Measurements from ENCODE around the gene KCNQ1OT1. TPM values are rescaled to one million over a fixed set of nuclear protein-coding genes. Genes with fewer than 3 reads are reported as not detected.

The KCNQ1OT1 gene
- total RNA-seq, 1 donor from 2014 or later: 0.57 TPM

- DNase-seq (ENCODE audit: low spot score): no peak
- intact Hi-C loops (cut with DNase I): no loop called here
Measured at GRCh38 chr11:2677127-2677526, 22.7 kb downstream of the KCNQ1OT1 start.

- intact Hi-C loops (cut with DNase I): no loop called here
- peak; percentile 63 for DNase-seq (ENCODE audit: low spot score)
Measured at GRCh38 chr11:2675540-2675939, 24.3 kb downstream of the KCNQ1OT1 start.

- DNase-seq (ENCODE audit: low spot score): peak; percentile 38
Measured at GRCh38 chr11:2674658-2675131, 25.1 kb downstream of the KCNQ1OT1 start.

GRCh38 chr11:2673871-2674471 lies 25.8 kb downstream of the KCNQ1OT1 start:
- DNase-seq (ENCODE audit: low spot score): peak; percentile 56

More at GRCh38 chr11:2674658-2675131, 25.1 kb downstream of the KCNQ1OT1 start:
- intact Hi-C loops (cut with DNase I): no loop called here

GRCh38 chr11:2673250-2673610 lies 26.6 kb downstream of the KCNQ1OT1 start:
- intact Hi-C loops (cut with DNase I): no loop called here
- DNase-seq (ENCODE audit: low spot score): peak; percentile 53

More at GRCh38 chr11:2673871-2674471, 25.8 kb downstream of the KCNQ1OT1 start:
- intact Hi-C loops (cut with DNase I): no loop called here

- intact Hi-C loops (cut with DNase I): no loop called here
- DNase-seq (ENCODE audit: low spot score): peak; percentile 54
Measured at GRCh38 chr11:2672553-2673249, 27.1 kb downstream of the KCNQ1OT1 start.

- DNase-seq (ENCODE audit: low spot score): peak; percentile 35
- intact Hi-C loops (cut with DNase I): no loop called here
Measured at GRCh38 chr11:2671748-2672147, 28.0 kb downstream of the KCNQ1OT1 start.

- intact Hi-C loops (cut with DNase I): no loop called here
Measured at GRCh38 chr11:2670541-2671100, 29.2 kb downstream of the KCNQ1OT1 start.

GRCh38 chr11:2669634-2670469 lies 29.9 kb downstream of the KCNQ1OT1 start:
- DNase-seq (ENCODE audit: low spot score): no peak

More at GRCh38 chr11:2670541-2671100, 29.2 kb downstream of the KCNQ1OT1 start:
- DNase-seq (ENCODE audit: low spot score): peak; percentile 51

GRCh38 chr11:2668876-2669275 lies 30.9 kb downstream of the KCNQ1OT1 start:
- intact Hi-C loops (cut with DNase I): no loop called here
- DNase-seq (ENCODE audit: low spot score): no peak

More at GRCh38 chr11:2669634-2670469, 29.9 kb downstream of the KCNQ1OT1 start:
- intact Hi-C loops (cut with DNase I): no loop called here

- intact Hi-C loops (cut with DNase I): no loop called here
- no peak for DNase-seq (ENCODE audit: low spot score)
Measured at GRCh38 chr11:2667940-2668339, 31.9 kb downstream of the KCNQ1OT1 start.

GRCh38 chr11:2666828-2667570 lies 32.8 kb downstream of the KCNQ1OT1 start:
- intact Hi-C loops (cut with DNase I): no loop called here
- peak; percentile 35 for DNase-seq (ENCODE audit: low spot score)

- intact Hi-C loops (cut with DNase I): no loop called here
- peak; percentile 39 for DNase-seq (ENCODE audit: low spot score)
Measured at GRCh38 chr11:2666401-2666741, 33.4 kb downstream of the KCNQ1OT1 start.

- peak; percentile 39 for DNase-seq (ENCODE audit: low spot score)
- intact Hi-C loops (cut with DNase I): no loop called here
Measured at GRCh38 chr11:2665526-2666400, 34.0 kb downstream of the KCNQ1OT1 start.

- intact Hi-C loops (cut with DNase I): no loop called here
- DNase-seq (ENCODE audit: low spot score): no peak
Measured at GRCh38 chr11:2664791-2665525, 34.8 kb downstream of the KCNQ1OT1 start.

GRCh38 chr11:2664376-2664775 lies 35.4 kb downstream of the KCNQ1OT1 start:
- intact Hi-C loops (cut with DNase I): no loop called here
- no peak for DNase-seq (ENCODE audit: low spot score)

GRCh38 chr11:2663915-2664314 lies 35.9 kb downstream of the KCNQ1OT1 start:
- no peak for DNase-seq (ENCODE audit: low spot score)
- intact Hi-C loops (cut with DNase I): no loop called here

- intact Hi-C loops (cut with DNase I): no loop called here
Measured at GRCh38 chr11:2663506-2663905, 36.3 kb downstream of the KCNQ1OT1 start.

More at GRCh38 chr11:2663506-2663905, 36.3 kb downstream of the KCNQ1OT1 start:
- no peak for DNase-seq (ENCODE audit: low spot score)
